Endothelial cell of umbilical vein (primary cell): ENCODE data around the gene KAZALD1.

Experiments
- CTCF ChIP-seq, 2 donors: IDR thresholded peaks; 1 replicate in 1 of 2; 2 replicates in 1 of 2; pipeline ENCODE4 v1.5.1; 2011; ENCODE audit warnings: low read length in 2 of 2, mild to moderate bottlenecking in 2 of 2, moderate library complexity in 2 of 2, control low read depth in 1 of 2, inconsistent platforms in 1 of 2, low read depth in 1 of 2; ENCODE audit not compliant: insufficient read depth in 1 of 2; ENCODE audit errors: extremely low read depth in 1 of 2
- JUN ChIP-seq: IDR thresholded peaks from 2 replicates; pipeline ENCODE4 v1.6.1; 2011; ENCODE audit warnings: borderline replicate concordance, low read depth; ENCODE audit not compliant: insufficient read length, insufficient read depth
- POLR2A ChIP-seq: IDR thresholded peaks from 2 replicates; pipeline ENCODE4 v1.6.1; 2012; ENCODE audit warnings: low read depth, mild to moderate bottlenecking, control low read depth, low read length

- TF ChIP-seq JUN (no peak), POLR2A (no peak), CTCF (IDR thresholded peaks at IDR 0.05; ENCODE audit: extremely low read depth in 1 of 2, insufficient read depth in 1 of 2, low read depth in 1 of 2, low read length in 2 of 2) (peak; percentile 82)
Observed at GRCh38 chr10:101041252-101041761, 20.5 kb upstream of the KAZALD1 start.
